ENCODE measurements around the gene MAGEA9.
"Not testable (repeated sequence)": the region's sequence is repeated elsewhere in the genome, so short reads cannot be mapped to it uniquely, and the experiment has no call there.

The MAGEA9 gene

GRCh38 chrX:149819371-149819770, 37.6 kb downstream of the MAGEA9 start:
- Histone ChIP-seq H3K27me3 (ENCODE audit: low read depth, low read length) (no peaks in the 10 kb centered on the region), H3K4me3 (ENCODE audit: low read depth in 1 of 2, low read length in 2 of 2) (no peak overlapping the region), H3K4me1 (ENCODE audit: control insufficient read depth in 1 of 2, insufficient read depth in 2 of 2, low read length in 2 of 2) (no peaks in the 10 kb centered on the region), H3K36me3 (ENCODE audit: control insufficient read depth in 1 of 2, insufficient read depth in 2 of 2, low read length in 2 of 2) (no peaks in the 10 kb centered on the region), H3K27ac (ENCODE audit: low read length) (no peak overlapping the region), H3K9me3 (ENCODE audit: control insufficient read depth in 1 of 2, low read length in 2 of 2) (no peaks in the 10 kb centered on the region)

GRCh38 chrX:149825424-149825823, 43.7 kb downstream of the MAGEA9 start:
- Histone ChIP-seq H3K27ac (ENCODE audit: low read length) (no peak overlapping the region), H3K9me3 (ENCODE audit: control insufficient read depth in 1 of 2, low read length in 2 of 2) (no peaks in the 10 kb centered on the region), H3K4me1 (ENCODE audit: control insufficient read depth in 1 of 2, insufficient read depth in 2 of 2, low read length in 2 of 2) (no peaks in the 10 kb centered on the region), H3K27me3 (ENCODE audit: low read depth, low read length) (no peaks in the 10 kb centered on the region), H3K4me3 (ENCODE audit: low read depth in 1 of 2, low read length in 2 of 2) (no peak overlapping the region), H3K36me3 (ENCODE audit: control insufficient read depth in 1 of 2, insufficient read depth in 2 of 2, low read length in 2 of 2) (no peaks in the 10 kb centered on the region)

GRCh38 chrX:149827254-149827653, 45.5 kb downstream of the MAGEA9 start:
- no peak overlapping the region for H3K27ac ChIP-seq (ENCODE audit: low read length)
- H3K36me3 ChIP-seq (ENCODE audit: control insufficient read depth in 1 of 2, insufficient read depth in 2 of 2, low read length in 2 of 2): no peaks in the 10 kb centered on the region
- no peaks in the 10 kb centered on the region for H3K27me3 ChIP-seq (ENCODE audit: low read depth, low read length)
- no peak overlapping the region for H3K4me3 ChIP-seq (ENCODE audit: low read depth in 1 of 2, low read length in 2 of 2)
- H3K9me3 ChIP-seq (ENCODE audit: control insufficient read depth in 1 of 2, low read length in 2 of 2): no peaks in the 10 kb centered on the region
- no peaks in the 10 kb centered on the region for H3K4me1 ChIP-seq (ENCODE audit: control insufficient read depth in 1 of 2, insufficient read depth in 2 of 2, low read length in 2 of 2)

GRCh38 chrX:149829751-149830191, 48.0 kb downstream of the MAGEA9 start:
- peak overlapping the region in 1 of 2 donors; percentile 48 for H3K4me3 ChIP-seq (ENCODE audit: low read depth in 1 of 2, low read length in 2 of 2)
- H3K4me1 ChIP-seq (ENCODE audit: control insufficient read depth in 1 of 2, insufficient read depth in 2 of 2, low read length in 2 of 2): no peaks in the 10 kb centered on the region
- no peaks in the 10 kb centered on the region for H3K36me3 ChIP-seq (ENCODE audit: control insufficient read depth in 1 of 2, insufficient read depth in 2 of 2, low read length in 2 of 2)
- H3K9me3 ChIP-seq (ENCODE audit: control insufficient read depth in 1 of 2, low read length in 2 of 2): no peaks in the 10 kb centered on the region
- no peak overlapping the region for H3K27ac ChIP-seq (ENCODE audit: low read length)
- no peaks in the 10 kb centered on the region for H3K27me3 ChIP-seq (ENCODE audit: low read depth, low read length)

GRCh38 chrX:149830192-149830873, 48.6 kb downstream of the MAGEA9 start:
- Histone ChIP-seq H3K27ac (ENCODE audit: low read length) (no peak overlapping the region), H3K4me1 (ENCODE audit: control insufficient read depth in 1 of 2, insufficient read depth in 2 of 2, low read length in 2 of 2) (no peaks in the 10 kb centered on the region), H3K4me3 (ENCODE audit: low read depth in 1 of 2, low read length in 2 of 2) (peak overlapping the region in 1 of 2 donors; percentile 48), H3K9me3 (ENCODE audit: control insufficient read depth in 1 of 2, low read length in 2 of 2) (no peaks in the 10 kb centered on the region), H3K36me3 (ENCODE audit: control insufficient read depth in 1 of 2, insufficient read depth in 2 of 2, low read length in 2 of 2) (no peaks in the 10 kb centered on the region), H3K27me3 (ENCODE audit: low read depth, low read length) (no peaks in the 10 kb centered on the region)

- Histone ChIP-seq H3K9me3 (ENCODE audit: control insufficient read depth in 1 of 2, low read length in 2 of 2) (no peaks in the 10 kb centered on the region), H3K36me3 (ENCODE audit: control insufficient read depth in 1 of 2, insufficient read depth in 2 of 2, low read length in 2 of 2) (no peaks in the 10 kb centered on the region), H3K4me1 (ENCODE audit: control insufficient read depth in 1 of 2, insufficient read depth in 2 of 2, low read length in 2 of 2) (no peaks in the 10 kb centered on the region), H3K27ac (ENCODE audit: low read length) (no peak overlapping the region), H3K4me3 (ENCODE audit: low read depth in 1 of 2, low read length in 2 of 2) (no peak overlapping the region), H3K27me3 (ENCODE audit: low read depth, low read length) (no peaks in the 10 kb centered on the region)
Measured at GRCh38 chrX:149831473-149831872, 49.7 kb downstream of the MAGEA9 start.

- not testable (repeated sequence) for H3K36me3 ChIP-seq (ENCODE audit: control insufficient read depth in 1 of 2, insufficient read depth in 2 of 2, low read length in 2 of 2); H3K4me3 ChIP-seq (ENCODE audit: low read depth in 1 of 2, low read length in 2 of 2); H3K27me3 ChIP-seq (ENCODE audit: low read depth, low read length); H3K27ac ChIP-seq (ENCODE audit: low read length); H3K9me3 ChIP-seq (ENCODE audit: control insufficient read depth in 1 of 2, low read length in 2 of 2); H3K4me1 ChIP-seq (ENCODE audit: control insufficient read depth in 1 of 2, insufficient read depth in 2 of 2, low read length in 2 of 2)
Measured at GRCh38 chrX:149836728-149837127, 55.0 kb downstream of the MAGEA9 start.

GRCh38 chrX:149837167-149837566, 55.4 kb downstream of the MAGEA9 start:
- Histone ChIP-seq H3K27ac (ENCODE audit: low read length) (no peak overlapping the region), H3K27me3 (ENCODE audit: low read depth, low read length) (no peaks in the 10 kb centered on the region), H3K4me3 (ENCODE audit: low read depth in 1 of 2, low read length in 2 of 2) (no peak overlapping the region), H3K9me3 (ENCODE audit: control insufficient read depth in 1 of 2, low read length in 2 of 2) (no peaks in the 10 kb centered on the region), H3K36me3 (ENCODE audit: control insufficient read depth in 1 of 2, insufficient read depth in 2 of 2, low read length in 2 of 2) (no peaks in the 10 kb centered on the region), H3K4me1 (ENCODE audit: control insufficient read depth in 1 of 2, insufficient read depth in 2 of 2, low read length in 2 of 2) (no peaks in the 10 kb centered on the region)

Data from muscle layer of duodenum (tissue), 2 donors.